Vagina (tissue), 2 donors: ENCODE data around the gene TEX48.

Experiments
- POLR2A ChIP-seq, 2 donors: fragments of 450-650 bp; IDR thresholded peaks; one replicate each; pipeline ENCODE4 v1.6.1; 2017; ENCODE audit warnings: antibody characterized with exemption in 2 of 2, mild to moderate bottlenecking in 2 of 2, moderate library complexity in 2 of 2
- POLR2AphosphoS5 ChIP-seq, 2 donors: sonication (generic); formaldehyde crosslinking; IDR thresholded peaks; one replicate each; pipeline ENCODE4 v1.9.0; 2017; ENCODE audit warnings: antibody characterized with exemption in 2 of 2, mild to moderate bottlenecking in 2 of 2, low read depth in 1 of 2; ENCODE audit not compliant: insufficient read depth in 1 of 2
- TF ChIP-seq, protein P1 (sequence below), 3 experiments: fragments of 450-650 bp in 2 of 3; fragments of 200-600 bp in 1 of 3; sonication (generic) in 1 of 3; IDR thresholded peaks; one replicate each; pipeline ENCODE4 v1.5.1; 2017 to 2019; ENCODE audit warnings: antibody characterized with exemption in 3 of 3, mild to moderate bottlenecking in 2 of 3, moderate library complexity in 2 of 3

DNA sequence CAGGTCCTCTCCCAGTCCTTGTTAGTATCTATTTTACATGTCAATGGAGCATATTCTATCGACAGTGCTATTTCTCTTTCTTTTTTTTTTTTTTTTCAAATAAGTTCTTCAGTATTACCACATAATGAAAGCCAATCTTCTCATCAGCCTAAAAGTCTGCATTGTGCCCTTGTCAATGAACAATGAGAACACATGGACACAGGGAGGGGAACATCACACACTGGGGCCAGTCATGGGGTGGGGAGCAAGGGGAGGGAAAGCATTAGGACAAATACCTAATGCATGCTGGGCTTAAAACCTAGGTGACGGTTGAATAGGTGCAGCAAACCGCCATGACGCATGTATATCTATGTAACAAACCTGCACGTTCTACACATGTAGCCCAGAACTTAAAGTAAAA, 47.7 kb upstream of the TEX48 start:
- TF ChIP-seq, protein P1, sequence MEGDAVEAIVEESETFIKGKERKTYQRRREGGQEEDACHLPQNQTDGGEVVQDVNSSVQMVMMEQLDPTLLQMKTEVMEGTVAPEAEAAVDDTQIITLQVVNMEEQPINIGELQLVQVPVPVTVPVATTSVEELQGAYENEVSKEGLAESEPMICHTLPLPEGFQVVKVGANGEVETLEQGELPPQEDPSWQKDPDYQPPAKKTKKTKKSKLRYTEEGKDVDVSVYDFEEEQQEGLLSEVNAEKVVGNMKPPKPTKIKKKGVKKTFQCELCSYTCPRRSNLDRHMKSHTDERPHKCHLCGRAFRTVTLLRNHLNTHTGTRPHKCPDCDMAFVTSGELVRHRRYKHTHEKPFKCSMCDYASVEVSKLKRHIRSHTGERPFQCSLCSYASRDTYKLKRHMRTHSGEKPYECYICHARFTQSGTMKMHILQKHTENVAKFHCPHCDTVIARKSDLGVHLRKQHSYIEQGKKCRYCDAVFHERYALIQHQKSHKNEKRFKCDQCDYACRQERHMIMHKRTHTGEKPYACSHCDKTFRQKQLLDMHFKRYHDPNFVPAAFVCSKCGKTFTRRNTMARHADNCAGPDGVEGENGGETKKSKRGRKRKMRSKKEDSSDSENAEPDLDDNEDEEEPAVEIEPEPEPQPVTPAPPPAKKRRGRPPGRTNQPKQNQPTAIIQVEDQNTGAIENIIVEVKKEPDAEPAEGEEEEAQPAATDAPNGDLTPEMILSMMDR (IDR thresholded peaks at IDR 0.05) = no peak
- TF ChIP-seq POLR2A (IDR thresholded peaks at IDR 0.05) (no peak), POLR2AphosphoS5 (IDR thresholded peaks at IDR 0.05; ENCODE audit: insufficient read depth in 1 of 2, low read depth in 1 of 2) (no peak)
